Measurements from ENCODE around the gene DMXL1. TPM values are rescaled to one million over a fixed set of nuclear protein-coding genes. Genes with fewer than 3 reads are reported as not detected.

The DMXL1 gene
- total RNA-seq, 2 experiments from 2014 or later = 28.4 to 29.1 TPM

DNA sequence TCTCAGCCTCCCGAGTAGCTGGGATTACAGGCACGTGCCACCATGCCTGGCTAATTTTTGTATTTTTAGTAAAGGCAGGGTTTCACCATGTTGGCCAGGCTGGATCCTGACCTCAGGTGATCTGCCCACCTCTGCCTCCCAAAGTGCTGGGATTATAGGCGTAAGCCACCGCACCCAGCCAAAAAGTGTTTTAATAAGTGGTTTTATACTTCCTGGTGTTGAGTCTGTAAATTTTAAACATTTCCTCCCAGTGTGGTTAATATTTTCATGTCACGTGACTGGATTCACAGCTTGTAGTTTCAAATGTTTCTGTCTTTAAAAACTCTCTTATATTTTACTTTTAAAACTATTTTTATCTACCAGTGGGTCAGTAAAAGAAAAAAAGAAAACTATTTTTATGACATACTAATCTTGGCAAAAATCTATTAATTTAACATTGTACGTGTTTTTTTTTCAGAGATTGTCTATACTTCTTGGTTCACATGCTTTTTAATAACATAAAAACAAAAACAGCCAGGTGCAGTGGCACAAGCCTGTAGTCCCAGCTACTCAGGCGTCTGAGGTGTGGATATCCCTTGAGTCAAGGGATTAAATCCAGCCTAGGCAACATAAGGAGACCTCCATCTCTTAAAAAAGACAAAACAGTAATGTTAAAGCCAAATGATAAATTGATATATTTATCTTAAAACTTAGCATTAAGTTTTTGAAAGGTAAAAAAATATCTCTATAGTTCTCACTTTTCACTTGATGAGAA lies 117.1 kb downstream of the DMXL1 start:
- ChIA-PET POLR2A (interaction anchor here (0.7 to 1.0 kb wide), 3 partner anchors 80 to 146 kb away, joined by 3 to 6 read pairs (median 4); no protein-coding TSS in a partner anchor), CTCF (interaction anchor here (0.6 kb wide), 1 partner anchor 90 kb away, joined by 4 read pairs; no protein-coding TSS in a partner anchor)
- Mint-ChIP-seq H3K9me3 (no peaks in the 10 kb centered on the region), H3K4me1 (ENCODE audit: low read depth) (peaks cover 32% of the 10 kb centered on the region), H3K4me3 (peak overlapping the region; percentile 27), H3K36me3 (ENCODE audit: low read depth) (peaks cover 14% of the 10 kb centered on the region), H3K27me3 (no peaks in the 10 kb centered on the region), H3K27ac (peak overlapping the region; percentile 59)
- no peaks in the 10 kb centered on the region for H3K9me3 ChIP-seq (ENCODE audit: control insufficient read depth in 1 of 2, insufficient read depth in 1 of 2, low read length in 2 of 2)
- intact Hi-C loops (cut with DNase I, micrococcal nuclease) = no loop called here
- TF ChIP-seq, protein P1, sequence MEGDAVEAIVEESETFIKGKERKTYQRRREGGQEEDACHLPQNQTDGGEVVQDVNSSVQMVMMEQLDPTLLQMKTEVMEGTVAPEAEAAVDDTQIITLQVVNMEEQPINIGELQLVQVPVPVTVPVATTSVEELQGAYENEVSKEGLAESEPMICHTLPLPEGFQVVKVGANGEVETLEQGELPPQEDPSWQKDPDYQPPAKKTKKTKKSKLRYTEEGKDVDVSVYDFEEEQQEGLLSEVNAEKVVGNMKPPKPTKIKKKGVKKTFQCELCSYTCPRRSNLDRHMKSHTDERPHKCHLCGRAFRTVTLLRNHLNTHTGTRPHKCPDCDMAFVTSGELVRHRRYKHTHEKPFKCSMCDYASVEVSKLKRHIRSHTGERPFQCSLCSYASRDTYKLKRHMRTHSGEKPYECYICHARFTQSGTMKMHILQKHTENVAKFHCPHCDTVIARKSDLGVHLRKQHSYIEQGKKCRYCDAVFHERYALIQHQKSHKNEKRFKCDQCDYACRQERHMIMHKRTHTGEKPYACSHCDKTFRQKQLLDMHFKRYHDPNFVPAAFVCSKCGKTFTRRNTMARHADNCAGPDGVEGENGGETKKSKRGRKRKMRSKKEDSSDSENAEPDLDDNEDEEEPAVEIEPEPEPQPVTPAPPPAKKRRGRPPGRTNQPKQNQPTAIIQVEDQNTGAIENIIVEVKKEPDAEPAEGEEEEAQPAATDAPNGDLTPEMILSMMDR (IDR thresholded peaks at IDR 0.05) = no peak
- H3K36me3 ChIP-seq (ENCODE audit: insufficient read depth, low read length) = no peaks in the 10 kb centered on the region
- H3K27me3 ChIP-seq (ENCODE audit: control insufficient read depth in 1 of 2, insufficient read depth in 2 of 2, low read length in 2 of 2) = no peaks in the 10 kb centered on the region
- peak in 3 of 14 experiments; percentile 34 to 74 (median 46) for DNase-seq
- H3K27ac ChIP-seq (ENCODE audit: low read depth in 1 of 2, low read length in 2 of 2) = no peak overlapping the region
- peak overlapping the region; percentile 6 for H3K4me3 ChIP-seq (ENCODE audit: low read length)
- H3K4me1 ChIP-seq (ENCODE audit: insufficient read depth, low read length) = peaks cover 10% of the 10 kb centered on the region
- peak; percentile 52 for ATAC-seq (ENCODE audit: poor library complexity)

DNA sequence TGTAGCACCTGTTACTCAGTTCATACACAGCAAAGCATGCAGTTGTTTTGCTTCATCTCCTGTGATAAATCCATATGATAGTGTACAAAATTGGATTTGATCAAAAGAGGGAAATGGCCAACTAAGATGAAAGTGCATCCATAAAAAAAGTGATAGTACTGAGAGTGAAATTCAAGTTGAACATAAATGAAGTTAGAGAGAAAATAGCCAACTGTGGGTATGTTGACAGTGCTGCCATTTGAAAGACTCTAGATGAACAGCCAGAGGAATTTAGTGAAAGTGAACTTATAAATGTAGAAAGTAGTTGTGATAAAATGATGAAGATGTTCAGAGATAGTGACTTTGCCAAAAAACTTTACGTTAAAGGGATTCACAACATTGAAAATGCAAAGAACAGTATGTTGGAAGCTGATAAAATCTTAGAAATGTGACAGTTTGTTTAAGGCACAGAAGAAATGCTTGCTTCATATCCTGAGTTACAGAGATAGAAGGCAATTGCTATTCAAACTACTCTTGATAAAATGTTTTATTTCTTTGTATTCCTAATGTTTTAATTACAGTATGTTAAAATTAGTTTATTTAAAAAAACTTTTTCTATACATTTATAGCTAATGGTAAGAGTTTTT lies 119.7 kb downstream of the DMXL1 start:
- Mint-ChIP-seq H3K9me3 (no peaks in the 10 kb centered on the region), H3K27me3 (no peaks in the 10 kb centered on the region), H3K4me3 (no peak overlapping the region), H3K4me1 (ENCODE audit: low read depth) (peaks cover 32% of the 10 kb centered on the region), H3K27ac (no peak overlapping the region), H3K36me3 (ENCODE audit: low read depth) (peaks cover 13% of the 10 kb centered on the region)
- TF ChIP-seq, protein P1 (IDR thresholded peaks at IDR 0.05) = no peak
- ATAC-seq (ENCODE audit: poor library complexity) (no peak), DNase-seq (no peak)
- H3K27me3 ChIP-seq (ENCODE audit: control insufficient read depth in 1 of 2, insufficient read depth in 2 of 2, low read length in 2 of 2) = no peaks in the 10 kb centered on the region
- ChIA-PET POLR2A (no interaction called here), CTCF (interaction anchor here (0.9 kb wide), 1 partner anchor 30 kb away, joined by 3 read pairs; no protein-coding TSS in a partner anchor)
- H3K9me3 ChIP-seq (ENCODE audit: control insufficient read depth in 1 of 2, insufficient read depth in 1 of 2, low read length in 2 of 2) = no peaks in the 10 kb centered on the region
- no peaks in the 10 kb centered on the region for H3K36me3 ChIP-seq (ENCODE audit: insufficient read depth, low read length)
- peaks cover 10% of the 10 kb centered on the region for H3K4me1 ChIP-seq (ENCODE audit: insufficient read depth, low read length)
- H3K4me3 ChIP-seq (ENCODE audit: low read length) = no peak overlapping the region
- intact Hi-C loops (cut with DNase I, micrococcal nuclease) = no loop called here
- no peak overlapping the region for H3K27ac ChIP-seq (ENCODE audit: low read depth in 1 of 2, low read length in 2 of 2)

DNA sequence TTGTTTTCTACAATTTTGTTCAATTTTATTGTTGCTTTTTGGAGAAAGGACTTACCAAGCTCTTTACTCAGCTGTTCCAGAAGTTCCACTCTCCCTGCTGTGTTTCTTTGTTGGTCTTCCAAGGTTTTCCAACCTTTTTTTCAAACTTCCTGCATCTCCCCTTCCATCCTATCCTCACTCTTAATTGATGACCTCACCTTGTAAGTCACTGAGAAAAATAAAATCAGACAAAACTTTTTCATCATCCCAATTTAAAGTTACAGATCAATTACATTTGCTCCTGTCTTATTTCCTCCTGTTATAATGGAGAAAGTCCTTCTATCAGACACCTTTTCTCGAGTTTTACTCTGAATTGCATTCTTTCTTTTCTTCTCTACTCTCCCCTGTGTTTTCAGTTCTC lies 121.1 kb downstream of the DMXL1 start:
- Mint-ChIP-seq H3K36me3 (ENCODE audit: low read depth) (peaks cover 26% of the 10 kb centered on the region), H3K4me1 (ENCODE audit: low read depth) (peaks cover 22% of the 10 kb centered on the region), H3K27me3 (no peaks in the 10 kb centered on the region), H3K4me3 (no peak overlapping the region), H3K9me3 (no peaks in the 10 kb centered on the region), H3K27ac (no peak overlapping the region)
- Histone ChIP-seq H3K4me3 (ENCODE audit: low read length) (no peak overlapping the region), H3K36me3 (ENCODE audit: insufficient read depth, low read length) (no peaks in the 10 kb centered on the region), H3K27me3 (ENCODE audit: control insufficient read depth in 1 of 2, insufficient read depth in 2 of 2, low read length in 2 of 2) (no peaks in the 10 kb centered on the region), H3K4me1 (ENCODE audit: insufficient read depth, low read length) (peaks cover 10% of the 10 kb centered on the region), H3K9me3 (ENCODE audit: control insufficient read depth in 1 of 2, insufficient read depth in 1 of 2, low read length in 2 of 2) (no peaks in the 10 kb centered on the region), H3K27ac (ENCODE audit: low read depth in 1 of 2, low read length in 2 of 2) (no peak overlapping the region)
- TF ChIP-seq, protein P1 (IDR thresholded peaks at IDR 0.05) = no peak
- ChIA-PET POLR2A (no interaction called here), CTCF (interaction anchor here (0.5 kb wide), 1 partner anchor 163 kb away, joined by 3 read pairs; no protein-coding TSS in a partner anchor)
- DNase-seq (no peak), ATAC-seq (ENCODE audit: poor library complexity) (no peak)
- intact Hi-C loops (cut with DNase I, micrococcal nuclease) = no loop called here

Data from CD4-positive, alpha-beta T cell (primary cell).